ENCODE results near the gene PPARA.
"Not testable (repeated sequence)": the region's sequence is repeated elsewhere in the genome, so short reads cannot be mapped to it uniquely, and the experiment has no call there.

Gene PPARA

GRCh38 chr22:46251266-46251665, 100.9 kb downstream of the PPARA start:
- no peak for DNase-seq

- no peak for DNase-seq
Observed at GRCh38 chr22:46251816-46252380, 101.6 kb downstream of the PPARA start.

GRCh38 chr22:46256358-46256958, 106.1 kb downstream of the PPARA start:
- DNase-seq = peak; percentile 45

GRCh38 chr22:46259374-46259773, 109.0 kb downstream of the PPARA start:
- no peak for DNase-seq

GRCh38 chr22:46260038-46260437, 109.7 kb downstream of the PPARA start:
- no peak for DNase-seq

- DNase-seq = no peak
Observed at GRCh38 chr22:46262449-46263215, 112.3 kb downstream of the PPARA start.

- DNase-seq = no peak
Observed at GRCh38 chr22:46263216-46263590, 112.9 kb downstream of the PPARA start, which contains the start of gene PKDREJ. TSS of gene PKDREJ (minus strand) at chr22:46263343. CDS start at chr22:46263322, 21 bp downstream.

GRCh38 chr22:46264520-46264919, 114.2 kb downstream of the PPARA start:
- not testable (repeated sequence) for DNase-seq

GRCh38 chr22:46265627-46266026, 115.3 kb downstream of the PPARA start:
- not testable (repeated sequence) for DNase-seq

GRCh38 chr22:46267431-46268279, 117.3 kb downstream of the PPARA start, which contains the start of gene TTC38:
TSS of gene TTC38 (plus strand) at chr22:46268008. CDS start at chr22:46268040, 32 bp downstream.
- DNase-seq = peak; percentile 87

- DNase-seq = no peak
Observed at GRCh38 chr22:46269564-46269963, 119.2 kb downstream of the PPARA start.

- DNase-seq = no peak
Observed at GRCh38 chr22:46272196-46272595, 121.9 kb downstream of the PPARA start.

GRCh38 chr22:46272762-46273431, 122.6 kb downstream of the PPARA start:
- no peak for DNase-seq

- DNase-seq = no peak
Observed at GRCh38 chr22:46273432-46274148, 123.3 kb downstream of the PPARA start.

GRCh38 chr22:46274381-46274780, 124.1 kb downstream of the PPARA start:
- DNase-seq = no peak

- DNase-seq = no peak
Observed at GRCh38 chr22:46275455-46276122, 125.3 kb downstream of the PPARA start.

- no peak for DNase-seq
Observed at GRCh38 chr22:46276563-46276962, 126.2 kb downstream of the PPARA start.

- DNase-seq = no peak
Observed at GRCh38 chr22:46278656-46279645, 128.6 kb downstream of the PPARA start.

- DNase-seq = no peak
Observed at GRCh38 chr22:46280063-46280817, 129.9 kb downstream of the PPARA start.

Data from EL (cell line).